Measurements from ENCODE around the gene LYSMD4. TPM values are rescaled to one million over a fixed set of nuclear protein-coding genes. Genes with fewer than 3 reads are reported as not detected.

LYSMD4 gene
- total RNA-seq, 1 experiment from 2014 or later = 8.9 TPM

GRCh38 chr15:99764522-99764921 lies 31.3 kb upstream of the LYSMD4 start:
- Histone ChIP-seq H3K36me3 (ENCODE audit: low read depth, low read length) (no peaks in the 10 kb centered on the region), H3F3A (ENCODE audit: low read length, unreplicated experiment) (no peaks in the 10 kb centered on the region), H2AFZ (ENCODE audit: low read length) (no peak overlapping the region), H3K4me1 (ENCODE audit: insufficient read depth, low read length) (no peaks in the 10 kb centered on the region), H3K4me3 (ENCODE audit: low read length) (no peak overlapping the region), H3K9ac (ENCODE audit: low read length) (no peak overlapping the region), H3K9me3 (ENCODE audit: low read length) (no peaks in the 10 kb centered on the region), H3K27me3 (ENCODE audit: low read length) (0 out of 2 replicates have a peak, but pooled peaks cover 6% of the 10 kb centered on the region), H3K79me2 (ENCODE audit: low read length) (no peaks in the 10 kb centered on the region), H3K9me2 (replicated peaks; ENCODE audit: low read length) (no peaks in the 10 kb centered on the region), H3K4me2 (ENCODE audit: low read length) (no peak overlapping the region), H3K27ac (ENCODE audit: low read length) (no peak overlapping the region), H4K20me1 (ENCODE audit: low read length) (no peaks in the 10 kb centered on the region)
- TF ChIP-seq EZH2phosphoT487 (IDR thresholded peaks at IDR 0.05; ENCODE audit: borderline replicate concordance, low read length) (no peak), CTCF (conservative IDR thresholded peaks at IDR 0.05; ENCODE audit: low read depth, low read length) (no peak), EZH2 (IDR thresholded peaks at IDR 0.05; ENCODE audit: low read length, unreplicated experiment) (no peak)
- no TSS peak for BruUV-seq (replicated peaks)
- intact Hi-C loops (cut with micrococcal nuclease) = no loop called here
- ATAC-seq = no peak
- ChIA-PET POLR2A (ENCODE audit: unreplicated experiment) (no interaction called here), CTCF (no interaction called here)
- no peak for DNase-seq

- ChIA-PET CTCF (no interaction called here), POLR2A (ENCODE audit: unreplicated experiment) (no interaction called here)
- Histone ChIP-seq H3K36me3 (ENCODE audit: low read depth, low read length) (no peaks in the 10 kb centered on the region), H3K4me2 (ENCODE audit: low read length) (no peak overlapping the region), H3K79me2 (ENCODE audit: low read length) (no peaks in the 10 kb centered on the region), H2AFZ (ENCODE audit: low read length) (no peak overlapping the region), H3K9me3 (ENCODE audit: low read length) (no peaks in the 10 kb centered on the region), H3K9me2 (replicated peaks; ENCODE audit: low read length) (no peaks in the 10 kb centered on the region), H3K27me3 (ENCODE audit: low read length) (0 out of 2 replicates have a peak, but pooled peaks cover 6% of the 10 kb centered on the region), H3K27ac (ENCODE audit: low read length) (no peak overlapping the region), H4K20me1 (ENCODE audit: low read length) (no peaks in the 10 kb centered on the region), H3F3A (ENCODE audit: low read length, unreplicated experiment) (no peaks in the 10 kb centered on the region), H3K4me1 (ENCODE audit: insufficient read depth, low read length) (no peaks in the 10 kb centered on the region), H3K4me3 (ENCODE audit: low read length) (no peak overlapping the region), H3K9ac (ENCODE audit: low read length) (no peak overlapping the region)
- no TSS peak for BruUV-seq (replicated peaks)
- no peak for ATAC-seq
- TF ChIP-seq EZH2phosphoT487 (IDR thresholded peaks at IDR 0.05; ENCODE audit: borderline replicate concordance, low read length) (no peak), CTCF (conservative IDR thresholded peaks at IDR 0.05; ENCODE audit: low read depth, low read length) (no peak), EZH2 (IDR thresholded peaks at IDR 0.05; ENCODE audit: low read length, unreplicated experiment) (no peak)
- intact Hi-C loops (cut with micrococcal nuclease) = no loop called here
- DNase-seq = no peak
Measured at GRCh38 chr15:99763827-99764226, 30.6 kb upstream of the LYSMD4 start.

- Histone ChIP-seq H3K27me3 (ENCODE audit: low read length) (0 out of 2 replicates have a peak, but pooled peaks cover 6% of the 10 kb centered on the region), H3K4me3 (ENCODE audit: low read length) (no peak overlapping the region), H3K4me2 (ENCODE audit: low read length) (no peak overlapping the region), H3K79me2 (ENCODE audit: low read length) (no peaks in the 10 kb centered on the region), H3K9me3 (ENCODE audit: low read length) (no peaks in the 10 kb centered on the region), H3K27ac (ENCODE audit: low read length) (no peak overlapping the region), H3K36me3 (ENCODE audit: low read depth, low read length) (no peaks in the 10 kb centered on the region), H3F3A (ENCODE audit: low read length, unreplicated experiment) (no peaks in the 10 kb centered on the region), H3K9me2 (replicated peaks; ENCODE audit: low read length) (no peaks in the 10 kb centered on the region), H3K4me1 (ENCODE audit: insufficient read depth, low read length) (no peaks in the 10 kb centered on the region), H4K20me1 (ENCODE audit: low read length) (no peaks in the 10 kb centered on the region), H2AFZ (ENCODE audit: low read length) (no peak overlapping the region), H3K9ac (ENCODE audit: low read length) (no peak overlapping the region)
- BruUV-seq (replicated peaks) = no TSS peak
- intact Hi-C loops (cut with micrococcal nuclease) = no loop called here
- CTCF ChIA-PET = no interaction called here
- DNase-seq (peak; percentile 40), ATAC-seq (no peak)
- POLR2A ChIA-PET (ENCODE audit: unreplicated experiment) = no interaction called here
- TF ChIP-seq EZH2phosphoT487 (IDR thresholded peaks at IDR 0.05; ENCODE audit: borderline replicate concordance, low read length) = no peak
- TF ChIP-seq EZH2 (IDR thresholded peaks at IDR 0.05; ENCODE audit: low read length, unreplicated experiment) = no peak
- no peak for TF ChIP-seq CTCF (conservative IDR thresholded peaks at IDR 0.05; ENCODE audit: low read depth, low read length)
Measured at GRCh38 chr15:99762288-99762687, 29.1 kb upstream of the LYSMD4 start.

Data from PC-3 (cell line).